ENCODE data around the gene CUX1.

Gene CUX1

GRCh38 chr7:101857358-101857811, 40.0 kb downstream of the CUX1 start:
- peaks cover 21% of the 10 kb centered on the region for H3K4me1 ChIP-seq (ENCODE audit: control insufficient read depth, insufficient read depth, low read length)
- H3K4me3 ChIP-seq (ENCODE audit: low read length in 2 of 2): peak overlapping the region; percentile 58 to 72
- peak overlapping the region in 1 of 2 donors; percentile 46 for H3K9ac ChIP-seq (ENCODE audit: low read length in 2 of 2)
- H3K27me3 ChIP-seq (ENCODE audit: control insufficient read depth in 1 of 2, insufficient read depth in 2 of 2, low read length in 2 of 2): no peaks in the 10 kb centered on the region
- no peaks in the 10 kb centered on the region for H3K9me3 ChIP-seq (ENCODE audit: control insufficient read depth in 2 of 2, low read length in 2 of 2)
- peak overlapping the region; percentile 85 for H3K27ac ChIP-seq (ENCODE audit: low read length)
- H3K36me3 ChIP-seq (ENCODE audit: control insufficient read depth in 2 of 2, insufficient read depth in 2 of 2, low read length in 2 of 2): no peaks in the 10 kb centered on the region

GRCh38 chr7:101858437-101859385, 41.3 kb downstream of the CUX1 start:
- Histone ChIP-seq H3K27ac (ENCODE audit: low read length) (peak overlapping the region; percentile 85), H3K9ac (ENCODE audit: low read length in 2 of 2) (no peak overlapping the region), H3K36me3 (ENCODE audit: control insufficient read depth in 2 of 2, insufficient read depth in 2 of 2, low read length in 2 of 2) (no peaks in the 10 kb centered on the region), H3K4me1 (ENCODE audit: control insufficient read depth, insufficient read depth, low read length) (peaks cover 21% of the 10 kb centered on the region), H3K27me3 (ENCODE audit: control insufficient read depth in 1 of 2, insufficient read depth in 2 of 2, low read length in 2 of 2) (no peaks in the 10 kb centered on the region), H3K4me3 (ENCODE audit: low read length in 2 of 2) (no peak overlapping the region), H3K9me3 (ENCODE audit: control insufficient read depth in 2 of 2, low read length in 2 of 2) (no peaks in the 10 kb centered on the region)

GRCh38 chr7:101859411-101860106, 42.1 kb downstream of the CUX1 start:
- Histone ChIP-seq H3K27ac (ENCODE audit: low read length) (no peak overlapping the region), H3K4me1 (ENCODE audit: control insufficient read depth, insufficient read depth, low read length) (peaks cover 21% of the 10 kb centered on the region), H3K36me3 (ENCODE audit: control insufficient read depth in 2 of 2, insufficient read depth in 2 of 2, low read length in 2 of 2) (no peaks in the 10 kb centered on the region), H3K4me3 (ENCODE audit: low read length in 2 of 2) (no peak overlapping the region), H3K9me3 (ENCODE audit: control insufficient read depth in 2 of 2, low read length in 2 of 2) (no peaks in the 10 kb centered on the region), H3K9ac (ENCODE audit: low read length in 2 of 2) (peak overlapping the region in 1 of 2 donors; percentile 6), H3K27me3 (ENCODE audit: control insufficient read depth in 1 of 2, insufficient read depth in 2 of 2, low read length in 2 of 2) (no peaks in the 10 kb centered on the region)

GRCh38 chr7:101860316-101861217, 43.1 kb downstream of the CUX1 start:
- peaks cover 17% of the 10 kb centered on the region for H3K4me1 ChIP-seq (ENCODE audit: control insufficient read depth, insufficient read depth, low read length)
- H3K4me3 ChIP-seq (ENCODE audit: low read length in 2 of 2): no peak overlapping the region
- H3K27ac ChIP-seq (ENCODE audit: low read length): no peak overlapping the region
- H3K36me3 ChIP-seq (ENCODE audit: control insufficient read depth in 2 of 2, insufficient read depth in 2 of 2, low read length in 2 of 2): peaks cover 0 to under 1% of the 10 kb centered on the region in 2 donors
- H3K27me3 ChIP-seq (ENCODE audit: control insufficient read depth in 1 of 2, insufficient read depth in 2 of 2, low read length in 2 of 2): no peaks in the 10 kb centered on the region
- no peaks in the 10 kb centered on the region for H3K9me3 ChIP-seq (ENCODE audit: control insufficient read depth in 2 of 2, low read length in 2 of 2)
- H3K9ac ChIP-seq (ENCODE audit: low read length in 2 of 2): peak overlapping the region in 1 of 2 donors; percentile 6

GRCh38 chr7:101861218-101861775, 43.9 kb downstream of the CUX1 start:
- peaks cover 11% of the 10 kb centered on the region for H3K4me1 ChIP-seq (ENCODE audit: control insufficient read depth, insufficient read depth, low read length)
- no peaks in the 10 kb centered on the region for H3K27me3 ChIP-seq (ENCODE audit: control insufficient read depth in 1 of 2, insufficient read depth in 2 of 2, low read length in 2 of 2)
- no peaks in the 10 kb centered on the region for H3K9me3 ChIP-seq (ENCODE audit: control insufficient read depth in 2 of 2, low read length in 2 of 2)
- peaks cover 0 to 2% of the 10 kb centered on the region in 2 donors for H3K36me3 ChIP-seq (ENCODE audit: control insufficient read depth in 2 of 2, insufficient read depth in 2 of 2, low read length in 2 of 2)
- no peak overlapping the region for H3K27ac ChIP-seq (ENCODE audit: low read length)
- no peak overlapping the region for H3K4me3 ChIP-seq (ENCODE audit: low read length in 2 of 2)
- no peak overlapping the region for H3K9ac ChIP-seq (ENCODE audit: low read length in 2 of 2)

- peaks cover 4% of the 10 kb centered on the region for H3K4me1 ChIP-seq (ENCODE audit: control insufficient read depth, insufficient read depth, low read length)
Observed at GRCh38 chr7:101862280-101863220, 45.1 kb downstream of the CUX1 start.

GRCh38 chr7:101863598-101863997, 46.2 kb downstream of the CUX1 start:
- H3K4me3 ChIP-seq (ENCODE audit: low read length in 2 of 2): no peak overlapping the region
- no peaks in the 10 kb centered on the region for H3K27me3 ChIP-seq (ENCODE audit: control insufficient read depth in 1 of 2, insufficient read depth in 2 of 2, low read length in 2 of 2)
- peaks cover 7% of the 10 kb centered on the region for H3K4me1 ChIP-seq (ENCODE audit: control insufficient read depth, insufficient read depth, low read length)
- H3K27ac ChIP-seq (ENCODE audit: low read length): no peak overlapping the region
- H3K9me3 ChIP-seq (ENCODE audit: control insufficient read depth in 2 of 2, low read length in 2 of 2): no peaks in the 10 kb centered on the region
- H3K9ac ChIP-seq (ENCODE audit: low read length in 2 of 2): no peak overlapping the region
- H3K36me3 ChIP-seq (ENCODE audit: control insufficient read depth in 2 of 2, insufficient read depth in 2 of 2, low read length in 2 of 2): peaks cover 0 to 2% of the 10 kb centered on the region in 2 donors

More at GRCh38 chr7:101862280-101863220, 45.1 kb downstream of the CUX1 start:
- H3K9me3 ChIP-seq (ENCODE audit: control insufficient read depth in 2 of 2, low read length in 2 of 2): no peaks in the 10 kb centered on the region
- H3K9ac ChIP-seq (ENCODE audit: low read length in 2 of 2): no peak overlapping the region
- no peaks in the 10 kb centered on the region for H3K27me3 ChIP-seq (ENCODE audit: control insufficient read depth in 1 of 2, insufficient read depth in 2 of 2, low read length in 2 of 2)
- no peak overlapping the region for H3K4me3 ChIP-seq (ENCODE audit: low read length in 2 of 2)
- H3K36me3 ChIP-seq (ENCODE audit: control insufficient read depth in 2 of 2, insufficient read depth in 2 of 2, low read length in 2 of 2): peaks cover 0 to 2% of the 10 kb centered on the region in 2 donors
- no peak overlapping the region for H3K27ac ChIP-seq (ENCODE audit: low read length)

- H3K4me3 ChIP-seq (ENCODE audit: low read length in 2 of 2): no peak overlapping the region
- no peak overlapping the region for H3K27ac ChIP-seq (ENCODE audit: low read length)
- no peaks in the 10 kb centered on the region for H3K27me3 ChIP-seq (ENCODE audit: control insufficient read depth in 1 of 2, insufficient read depth in 2 of 2, low read length in 2 of 2)
Observed at GRCh38 chr7:101864039-101864438, 46.6 kb downstream of the CUX1 start.

GRCh38 chr7:101865031-101865430, 47.6 kb downstream of the CUX1 start:
- Histone ChIP-seq H3K27me3 (ENCODE audit: control insufficient read depth in 1 of 2, insufficient read depth in 2 of 2, low read length in 2 of 2) (no peaks in the 10 kb centered on the region), H3K4me3 (ENCODE audit: low read length in 2 of 2) (no peak overlapping the region), H3K4me1 (ENCODE audit: control insufficient read depth, insufficient read depth, low read length) (peaks cover 15% of the 10 kb centered on the region), H3K9ac (ENCODE audit: low read length in 2 of 2) (no peak overlapping the region), H3K27ac (ENCODE audit: low read length) (no peak overlapping the region), H3K9me3 (ENCODE audit: control insufficient read depth in 2 of 2, low read length in 2 of 2) (no peaks in the 10 kb centered on the region), H3K36me3 (ENCODE audit: control insufficient read depth in 2 of 2, insufficient read depth in 2 of 2, low read length in 2 of 2) (peaks cover 0 to 2% of the 10 kb centered on the region in 2 donors)

More at GRCh38 chr7:101864039-101864438, 46.6 kb downstream of the CUX1 start:
- H3K9ac ChIP-seq (ENCODE audit: low read length in 2 of 2): no peak overlapping the region
- H3K4me1 ChIP-seq (ENCODE audit: control insufficient read depth, insufficient read depth, low read length): peaks cover 10% of the 10 kb centered on the region
- H3K36me3 ChIP-seq (ENCODE audit: control insufficient read depth in 2 of 2, insufficient read depth in 2 of 2, low read length in 2 of 2): peaks cover 0 to 2% of the 10 kb centered on the region in 2 donors
- H3K9me3 ChIP-seq (ENCODE audit: control insufficient read depth in 2 of 2, low read length in 2 of 2): no peaks in the 10 kb centered on the region
